Chondrocyte (in vitro differentiated cells): Measurements from ENCODE around the gene IL6R. TPM values are rescaled to one million over a fixed set of nuclear protein-coding genes. Genes with fewer than 3 reads are reported as not detected.

ENCODE experiments used
- DNase-seq: peaks from one replicate; pipeline ENCODE4 v3.0.0; 2021; ENCODE audit warnings: mixed read lengths, low spot score
- H3K27ac Mint-ChIP-seq: one replicate; pipeline ENCODE4 v1.8.0; 2021; ENCODE audit warnings: mild to moderate bottlenecking, moderate library complexity, mixed read lengths; ENCODE audit not compliant: unreplicated experiment
- H3K27me3 Mint-ChIP-seq: 2 replicates; pipeline ENCODE4 v1.8.0; 2021; ENCODE audit warnings: low read depth, mixed read lengths
- H3K36me3 Mint-ChIP-seq: 2 replicates; pipeline ENCODE4 v1.8.0; 2021; ENCODE audit warnings: low read depth, mixed read lengths
- H3K4me1 Mint-ChIP-seq: 2 replicates; pipeline ENCODE4 v1.8.0; 2021; ENCODE audit warnings: low read depth, mild to moderate bottlenecking, mixed read lengths
- H3K4me3 Mint-ChIP-seq: one replicate; pipeline ENCODE4 v1.8.0; 2021; ENCODE audit warnings: mild to moderate bottlenecking, moderate library complexity, mixed read lengths; ENCODE audit not compliant: unreplicated experiment
- H3K9me3 Mint-ChIP-seq: 2 replicates; pipeline ENCODE4 v1.8.0; 2021; ENCODE audit warnings: low read depth, mixed read lengths
- total RNA-seq: library from RNA; stranded (reverse); gene quantifications from 3 replicates; pipeline ENCODE4 v1.2.1, GENCODE V29; 2021
- TF ChIP-seq, protein P1 (sequence below): fragments of 200-600 bp; sonication (generic); IDR thresholded peaks from 2 replicates; pipeline ENCODE4 v1.5.0; 2021; ENCODE audit warnings: antibody characterized with exemption, mild to moderate bottlenecking, moderate library complexity

Gene IL6R
- total RNA-seq, 1 donor from 2014 or later = 1.3 TPM

DNA sequence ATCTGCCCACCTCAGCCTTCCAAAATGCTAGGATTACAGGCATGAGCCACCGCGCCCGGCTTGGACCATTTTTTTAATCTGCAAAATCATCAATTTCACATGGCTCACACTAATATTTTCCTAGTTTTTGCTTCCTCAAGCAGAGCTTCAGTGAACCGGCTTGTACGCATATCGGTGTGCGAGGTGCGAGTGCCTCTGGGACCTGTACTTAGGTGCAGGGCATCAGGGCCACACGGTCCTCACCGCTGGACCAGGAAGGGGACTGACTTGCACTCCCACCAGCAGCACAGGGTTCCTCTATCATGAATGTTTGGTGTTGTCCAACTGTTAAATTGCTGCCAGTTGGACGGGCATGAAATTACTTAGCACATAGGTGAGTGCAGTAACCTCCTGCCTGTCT lies 112.5 kb downstream of the IL6R start:
- no peaks in the 10 kb centered on the region for H3K9me3 Mint-ChIP-seq
- H3K27ac Mint-ChIP-seq = no peak overlapping the region
- TF ChIP-seq, protein P1, sequence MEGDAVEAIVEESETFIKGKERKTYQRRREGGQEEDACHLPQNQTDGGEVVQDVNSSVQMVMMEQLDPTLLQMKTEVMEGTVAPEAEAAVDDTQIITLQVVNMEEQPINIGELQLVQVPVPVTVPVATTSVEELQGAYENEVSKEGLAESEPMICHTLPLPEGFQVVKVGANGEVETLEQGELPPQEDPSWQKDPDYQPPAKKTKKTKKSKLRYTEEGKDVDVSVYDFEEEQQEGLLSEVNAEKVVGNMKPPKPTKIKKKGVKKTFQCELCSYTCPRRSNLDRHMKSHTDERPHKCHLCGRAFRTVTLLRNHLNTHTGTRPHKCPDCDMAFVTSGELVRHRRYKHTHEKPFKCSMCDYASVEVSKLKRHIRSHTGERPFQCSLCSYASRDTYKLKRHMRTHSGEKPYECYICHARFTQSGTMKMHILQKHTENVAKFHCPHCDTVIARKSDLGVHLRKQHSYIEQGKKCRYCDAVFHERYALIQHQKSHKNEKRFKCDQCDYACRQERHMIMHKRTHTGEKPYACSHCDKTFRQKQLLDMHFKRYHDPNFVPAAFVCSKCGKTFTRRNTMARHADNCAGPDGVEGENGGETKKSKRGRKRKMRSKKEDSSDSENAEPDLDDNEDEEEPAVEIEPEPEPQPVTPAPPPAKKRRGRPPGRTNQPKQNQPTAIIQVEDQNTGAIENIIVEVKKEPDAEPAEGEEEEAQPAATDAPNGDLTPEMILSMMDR = no peak
- no peak overlapping the region for H3K4me3 Mint-ChIP-seq
- H3K27me3 Mint-ChIP-seq = peaks cover 47% of the 10 kb centered on the region
- peaks cover 2% of the 10 kb centered on the region for H3K36me3 Mint-ChIP-seq
- peaks cover 5% of the 10 kb centered on the region for H3K4me1 Mint-ChIP-seq
- DNase-seq = no peak

Other genes starting within 250 kb of the IL6R start
- gene TPM3, start 213.2 kb upstream of the IL6R start, total RNA-seq = 248 to 259 TPM (median 256 TPM) in 3 replicates
- not detected in 3 replicates for gene CFAP141, start 199.0 kb upstream of the IL6R start, total RNA-seq
- gene UBAP2L, start 184.4 kb upstream of the IL6R start, total RNA-seq = 182 to 202 TPM (median 186 TPM) in 3 replicates
- 60.9 to 104 TPM (median 97.1 TPM) in 3 replicates for gene HAX1, start 132.7 kb upstream of the IL6R start, total RNA-seq
- not detected in 3 replicates for gene AQP10, start 84.2 kb upstream of the IL6R start, total RNA-seq
- gene ATP8B2, start 79.8 kb upstream of the IL6R start, total RNA-seq = 83.1 to 133 TPM (median 86.6 TPM) in 3 replicates
- 0.17 TPM in 1 of 3 replicates, not detected in the others for gene TDRD10, start 96.9 kb downstream of the IL6R start, total RNA-seq
- gene SHE, start 97.1 kb downstream of the IL6R start, total RNA-seq = 0.10 to 0.20 TPM in 2 of 3 replicates, not detected in the other
- gene UBE2Q1, start 153.3 kb downstream of the IL6R start, total RNA-seq = 72.2 to 92.6 TPM (median 77.7 TPM) in 3 replicates
- gene CHRNB2, start 162.4 kb downstream of the IL6R start, total RNA-seq = not detected in 3 replicates
- gene ADAR, start 202.8 kb downstream of the IL6R start, total RNA-seq = 125 to 169 TPM (median 125 TPM) in 3 replicates